ENCODE measurements around the gene GDF9.

GDF9 gene

DNA sequence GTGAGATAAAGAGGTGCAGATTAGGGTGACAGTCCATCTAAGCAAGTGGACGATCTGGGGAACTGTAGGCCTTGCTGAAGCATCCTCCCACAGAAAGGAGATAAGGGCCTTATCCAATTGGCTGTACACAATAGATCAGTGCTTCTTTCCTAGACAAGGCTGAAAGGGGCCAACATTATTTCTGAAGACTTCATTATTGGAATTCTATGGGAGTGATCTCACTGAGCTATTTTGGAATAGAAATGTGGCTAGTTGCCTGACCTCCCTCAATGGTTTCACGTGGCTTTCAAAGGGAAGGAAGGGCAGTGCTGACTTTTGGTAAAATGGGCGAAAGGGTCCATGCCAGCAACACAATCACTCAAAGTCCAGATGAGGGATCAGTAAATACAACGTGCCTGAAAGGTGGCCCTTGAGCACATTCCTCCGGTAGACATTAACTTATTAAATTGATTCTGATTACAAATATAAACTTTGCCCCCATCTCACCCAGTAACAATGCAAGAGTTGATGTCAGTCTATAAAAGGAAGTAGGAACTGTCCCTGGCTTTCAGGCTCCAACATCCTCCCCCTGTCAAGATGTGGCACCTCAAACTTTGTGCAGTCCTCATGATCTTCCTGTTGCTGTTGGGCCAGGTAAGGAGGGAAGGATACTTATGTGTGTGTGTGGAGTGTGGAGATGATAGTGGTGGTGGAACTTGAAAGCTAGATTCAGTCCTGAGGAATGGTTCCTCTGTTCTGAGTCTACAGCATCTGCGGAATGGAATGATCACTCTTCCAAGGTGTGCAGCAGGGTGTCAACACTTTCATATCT lies 7.1 kb upstream of the GDF9 start, which contains the start of gene LEAP2:
Gene LEAP2, plus strand, starts transcription at position 550 of the 811 bp plus-strand sequence. Its CDS starts 27 bp downstream, at position 577.
- H2BK5ac ChIP-seq (ENCODE audit: low read length), result no peak within 1 kb of the TSS
- H3K9ac ChIP-seq (ENCODE audit: low read depth, low read length, poor library complexity), result no peak within 1 kb of the TSS
- H3K4me1 ChIP-seq (ENCODE audit: control insufficient read depth in 2 of 2, insufficient read depth in 1 of 2, low read depth in 1 of 2, low read length in 2 of 2), result no peaks in the 10 kb centered on the region
- no peaks in the 10 kb centered on the region for H3K27me3 ChIP-seq (ENCODE audit: control insufficient read depth in 3 of 3, insufficient read depth in 3 of 3, low read depth in 1 of 3, low read length in 3 of 3)
- no peak within 1 kb of the TSS for H3K18ac ChIP-seq (ENCODE audit: low read length)
- H2BK12ac ChIP-seq (ENCODE audit: low read length), result no peak within 1 kb of the TSS
- no peak within 1 kb of the TSS for H4K91ac ChIP-seq (ENCODE audit: low read depth, low read length, poor library complexity)
- no peak within 1 kb of the TSS for H2BK120ac ChIP-seq (ENCODE audit: low read depth, low read length)
- H3K4me3 ChIP-seq (ENCODE audit: low read length in 2 of 2), result peak within 1 kb of the TSS in 1 of 2 donors; percentile 66
- no peaks in the 10 kb centered on the region for H3K9me3 ChIP-seq (replicated peaks in 1 of 2; ENCODE audit: control insufficient read depth in 2 of 2, insufficient read depth in 1 of 2, low read depth in 1 of 2, low read length in 2 of 2)
- H2AK5ac ChIP-seq (ENCODE audit: low read depth, low read length), result no peak within 1 kb of the TSS
- no peak within 1 kb of the TSS for H3K23ac ChIP-seq (ENCODE audit: low read depth, low read length, poor library complexity)
- H3K27ac ChIP-seq (replicated peaks; ENCODE audit: low read length), result no peak within 1 kb of the TSS
- no peak within 1 kb of the TSS for H3K4me2 ChIP-seq (ENCODE audit: insufficient read depth, low read length, poor library complexity, severe bottlenecking)
- no peaks in the 10 kb centered on the region for H3K79me1 ChIP-seq (ENCODE audit: low read depth, low read length)
- H2BK15ac ChIP-seq (ENCODE audit: low read length), result no peak within 1 kb of the TSS
- peaks cover 11 to 97% of the 10 kb centered on the region in 2 donors for H3K36me3 ChIP-seq (replicated peaks in 1 of 2; ENCODE audit: control insufficient read depth in 2 of 2, insufficient read depth in 2 of 2, low read length in 2 of 2)
- no peak for DNase-seq (ENCODE audit: low spot score)
- H3K4ac ChIP-seq (ENCODE audit: low read length), result no peak within 1 kb of the TSS
- no peak within 1 kb of the TSS for H3K14ac ChIP-seq (ENCODE audit: low read length)
- WGBS, 2 donors (ENCODE audit: extremely low coverage in 2 of 2, insufficient read length in 2 of 2, insufficient replicate concordance in 1 of 2), result no CpG with 5 or more reads among the region's 6 CpGs
- H2AFZ ChIP-seq (ENCODE audit: low read length), result no peak within 1 kb of the TSS
- H4K8ac ChIP-seq (ENCODE audit: low read depth, low read length), result no peak within 1 kb of the TSS

DNA sequence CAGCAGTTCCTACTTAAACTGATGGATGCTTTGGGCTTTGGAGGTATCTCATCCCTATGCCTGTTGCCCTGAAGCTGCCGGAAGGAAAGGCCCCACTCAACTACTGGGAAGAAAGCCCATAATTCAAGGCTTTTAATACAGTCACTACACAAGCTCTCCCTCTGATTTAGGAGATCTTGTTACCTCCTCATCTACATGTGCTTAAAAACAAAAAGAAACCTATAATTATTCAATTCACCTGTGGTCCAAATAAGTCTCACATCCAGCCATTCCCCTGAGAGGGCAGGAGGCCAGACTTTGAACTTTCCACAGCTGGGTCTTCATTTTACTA lies 6.5 kb upstream of the GDF9 start:
- no peak overlapping the region for H3K27ac ChIP-seq (replicated peaks; ENCODE audit: low read length)
- no peak overlapping the region for H3K4me2 ChIP-seq (ENCODE audit: insufficient read depth, low read length, poor library complexity, severe bottlenecking)
- H2AFZ ChIP-seq (ENCODE audit: low read length), result no peak overlapping the region
- no peak overlapping the region for H3K18ac ChIP-seq (ENCODE audit: low read length)
- H3K27me3 ChIP-seq (ENCODE audit: control insufficient read depth in 3 of 3, insufficient read depth in 3 of 3, low read depth in 1 of 3, low read length in 3 of 3), result no peaks in the 10 kb centered on the region
- H3K79me1 ChIP-seq (ENCODE audit: low read depth, low read length), result no peaks in the 10 kb centered on the region
- H2BK5ac ChIP-seq (ENCODE audit: low read length), result no peak overlapping the region
- no peaks in the 10 kb centered on the region for H3K4me1 ChIP-seq (ENCODE audit: control insufficient read depth in 2 of 2, insufficient read depth in 1 of 2, low read depth in 1 of 2, low read length in 2 of 2)
- H3K9me3 ChIP-seq (replicated peaks in 1 of 2; ENCODE audit: control insufficient read depth in 2 of 2, insufficient read depth in 1 of 2, low read depth in 1 of 2, low read length in 2 of 2), result no peaks in the 10 kb centered on the region
- no peak overlapping the region for H4K8ac ChIP-seq (ENCODE audit: low read depth, low read length)
- no peak overlapping the region for H3K4me3 ChIP-seq (ENCODE audit: low read length in 2 of 2)
- DNase-seq (ENCODE audit: low spot score), result no peak
- H2BK12ac ChIP-seq (ENCODE audit: low read length), result no peak overlapping the region
- H2AK5ac ChIP-seq (ENCODE audit: low read depth, low read length), result no peak overlapping the region
- no peak overlapping the region for H3K23ac ChIP-seq (ENCODE audit: low read depth, low read length, poor library complexity)
- H3K9ac ChIP-seq (ENCODE audit: low read depth, low read length, poor library complexity), result no peak overlapping the region
- H3K36me3 ChIP-seq (replicated peaks in 1 of 2; ENCODE audit: control insufficient read depth in 2 of 2, insufficient read depth in 2 of 2, low read length in 2 of 2), result peaks cover 9 to 97% of the 10 kb centered on the region in 2 donors
- H3K14ac ChIP-seq (ENCODE audit: low read length), result no peak overlapping the region
- no peak overlapping the region for H2BK15ac ChIP-seq (ENCODE audit: low read length)
- H2BK120ac ChIP-seq (ENCODE audit: low read depth, low read length), result no peak overlapping the region
- no CpG with 5 or more reads among the region's 1 CpG for WGBS, 2 donors (ENCODE audit: extremely low coverage in 2 of 2, insufficient read length in 2 of 2, insufficient replicate concordance in 1 of 2)
- H3K4ac ChIP-seq (ENCODE audit: low read length), result no peak overlapping the region
- no peak overlapping the region for H4K91ac ChIP-seq (ENCODE audit: low read depth, low read length, poor library complexity)

DNA sequence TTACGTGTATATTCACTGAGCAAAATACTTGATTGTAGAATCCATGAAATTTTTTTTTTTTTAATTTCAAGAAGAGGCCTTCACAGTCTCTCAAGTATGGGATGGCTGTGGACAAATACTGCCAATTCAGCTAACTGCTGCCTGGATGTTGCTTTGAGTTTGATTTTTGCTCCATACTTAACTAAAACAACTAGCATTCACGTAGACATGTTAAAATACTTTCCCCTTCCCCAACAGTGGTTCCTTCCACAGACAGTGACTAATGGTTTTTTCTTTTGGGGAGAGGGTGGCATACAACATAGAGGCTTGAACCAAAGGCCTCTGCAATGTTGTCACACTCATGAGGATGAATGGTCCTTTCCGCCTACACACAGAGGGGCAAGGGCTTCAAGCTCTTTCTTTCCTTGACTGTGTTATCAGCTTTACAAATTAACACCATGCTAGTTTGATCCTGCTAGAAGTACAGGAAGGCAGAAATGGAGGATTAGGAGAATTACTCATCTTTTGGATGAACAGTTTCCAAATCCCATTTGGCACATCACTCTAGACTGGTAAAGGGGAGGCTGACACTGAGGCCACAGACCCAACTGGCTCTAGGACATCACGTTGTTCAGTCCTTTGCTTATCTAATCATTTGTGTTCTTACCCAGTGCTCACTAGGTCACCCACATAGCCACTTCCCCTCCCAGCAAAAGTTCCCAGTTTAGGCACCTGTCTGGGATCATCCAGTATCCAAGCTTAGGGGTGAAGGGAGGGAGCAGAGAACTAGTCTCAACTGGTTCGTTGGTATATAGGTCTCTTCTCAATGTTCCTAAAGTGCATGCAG lies 5.4 kb upstream of the GDF9 start:
- H3K79me1 ChIP-seq (ENCODE audit: low read depth, low read length), result peaks cover 3% of the 10 kb centered on the region
- no peak overlapping the region for H3K23ac ChIP-seq (ENCODE audit: low read depth, low read length, poor library complexity)
- H2BK5ac ChIP-seq (ENCODE audit: low read length), result no peak overlapping the region
- H3K9ac ChIP-seq (ENCODE audit: low read depth, low read length, poor library complexity), result no peak overlapping the region
- H2AK5ac ChIP-seq (ENCODE audit: low read depth, low read length), result no peak overlapping the region
- H2BK12ac ChIP-seq (ENCODE audit: low read length), result no peak overlapping the region
- no peak overlapping the region for H3K4me3 ChIP-seq (ENCODE audit: low read length in 2 of 2)
- H3K4ac ChIP-seq (ENCODE audit: low read length), result no peak overlapping the region
- no peaks in the 10 kb centered on the region for H3K9me3 ChIP-seq (replicated peaks in 1 of 2; ENCODE audit: control insufficient read depth in 2 of 2, insufficient read depth in 1 of 2, low read depth in 1 of 2, low read length in 2 of 2)
- H3K18ac ChIP-seq (ENCODE audit: low read length), result no peak overlapping the region
- WGBS, 2 donors (ENCODE audit: extremely low coverage in 2 of 2, insufficient read length in 2 of 2, insufficient replicate concordance in 1 of 2), result no CpG with 5 or more reads among the region's 5 CpGs
- H2BK15ac ChIP-seq (ENCODE audit: low read length), result no peak overlapping the region
- no peak overlapping the region for H3K4me2 ChIP-seq (ENCODE audit: insufficient read depth, low read length, poor library complexity, severe bottlenecking)
- no peak overlapping the region for H2AFZ ChIP-seq (ENCODE audit: low read length)
- no peak overlapping the region for H4K91ac ChIP-seq (ENCODE audit: low read depth, low read length, poor library complexity)
- no peak overlapping the region for H3K14ac ChIP-seq (ENCODE audit: low read length)
- H3K36me3 ChIP-seq (replicated peaks in 1 of 2; ENCODE audit: control insufficient read depth in 2 of 2, insufficient read depth in 2 of 2, low read length in 2 of 2), result peaks cover 13 to 92% of the 10 kb centered on the region in 2 donors
- no peak overlapping the region for H4K8ac ChIP-seq (ENCODE audit: low read depth, low read length)
- H3K27ac ChIP-seq (replicated peaks; ENCODE audit: low read length), result no peak overlapping the region
- DNase-seq (ENCODE audit: low spot score), result no peak
- no peak overlapping the region for H2BK120ac ChIP-seq (ENCODE audit: low read depth, low read length)
- H3K4me1 ChIP-seq (ENCODE audit: control insufficient read depth in 2 of 2, insufficient read depth in 1 of 2, low read depth in 1 of 2, low read length in 2 of 2), result peaks cover 2 to 7% of the 10 kb centered on the region in 2 donors
- H3K27me3 ChIP-seq (ENCODE audit: control insufficient read depth in 3 of 3, insufficient read depth in 3 of 3, low read depth in 1 of 3, low read length in 3 of 3), result no peaks in the 10 kb centered on the region

DNA sequence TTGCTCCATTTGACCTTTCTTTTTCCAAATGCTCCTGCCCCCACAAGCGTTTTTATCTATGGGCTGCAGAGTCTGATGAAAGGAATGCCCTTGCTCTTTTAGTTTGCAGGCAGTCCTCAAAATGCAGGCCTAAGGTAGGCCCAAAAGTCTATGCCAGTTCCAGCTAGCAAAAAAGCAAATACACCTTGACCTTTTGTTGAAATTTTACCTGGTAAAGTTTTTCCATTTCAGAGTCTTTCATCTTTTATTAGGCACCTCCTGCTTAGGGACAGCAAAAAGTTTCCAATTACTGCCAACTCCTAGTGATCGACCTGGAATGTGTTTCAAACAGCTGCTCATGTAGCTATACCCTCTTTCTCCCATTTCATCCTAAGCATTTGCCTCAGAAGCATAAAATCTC lies 4.5 kb upstream of the GDF9 start:
- Histone ChIP-seq H3K4ac (ENCODE audit: low read length) (no peak overlapping the region), H2BK15ac (ENCODE audit: low read length) (no peak overlapping the region), H3K79me1 (ENCODE audit: low read depth, low read length) (peaks cover 4% of the 10 kb centered on the region), H3K27me3 (ENCODE audit: control insufficient read depth in 3 of 3, insufficient read depth in 3 of 3, low read depth in 1 of 3, low read length in 3 of 3) (no peaks in the 10 kb centered on the region), H3K4me3 (ENCODE audit: low read length in 2 of 2) (no peak overlapping the region), H3K4me1 (ENCODE audit: control insufficient read depth in 2 of 2, insufficient read depth in 1 of 2, low read depth in 1 of 2, low read length in 2 of 2) (peaks cover 3 to 7% of the 10 kb centered on the region in 2 donors), H3K14ac (ENCODE audit: low read length) (no peak overlapping the region), H2AFZ (ENCODE audit: low read length) (no peak overlapping the region), H3K9me3 (replicated peaks in 1 of 2; ENCODE audit: control insufficient read depth in 2 of 2, insufficient read depth in 1 of 2, low read depth in 1 of 2, low read length in 2 of 2) (no peaks in the 10 kb centered on the region), H3K36me3 (replicated peaks in 1 of 2; ENCODE audit: control insufficient read depth in 2 of 2, insufficient read depth in 2 of 2, low read length in 2 of 2) (peaks cover 13 to 83% of the 10 kb centered on the region in 2 donors), H3K23ac (ENCODE audit: low read depth, low read length, poor library complexity) (no peak overlapping the region), H4K8ac (ENCODE audit: low read depth, low read length) (no peak overlapping the region), H3K27ac (replicated peaks; ENCODE audit: low read length) (no peak overlapping the region), H3K18ac (ENCODE audit: low read length) (no peak overlapping the region), H2BK5ac (ENCODE audit: low read length) (no peak overlapping the region), H3K9ac (ENCODE audit: low read depth, low read length, poor library complexity) (no peak overlapping the region), H2BK120ac (ENCODE audit: low read depth, low read length) (no peak overlapping the region), H2AK5ac (ENCODE audit: low read depth, low read length) (no peak overlapping the region), H4K91ac (ENCODE audit: low read depth, low read length, poor library complexity) (no peak overlapping the region), H2BK12ac (ENCODE audit: low read length) (no peak overlapping the region), H3K4me2 (ENCODE audit: insufficient read depth, low read length, poor library complexity, severe bottlenecking) (no peak overlapping the region)
- WGBS, 2 donors (ENCODE audit: extremely low coverage in 2 of 2, insufficient read length in 2 of 2, insufficient replicate concordance in 1 of 2), result no CpG with 5 or more reads among the region's 2 CpGs
- no peak for DNase-seq (ENCODE audit: low spot score)
